Endometrial microvascular endothelial cells (primary cell): ENCODE measurements around the gene EFEMP1. TPM values are rescaled to one million over a fixed set of nuclear protein-coding genes. Genes with fewer than 3 reads are reported as not detected.
"Not testable (repeated sequence)": the region's sequence is repeated elsewhere in the genome, so short reads cannot be mapped to it uniquely, and the experiment has no call there.

Source experiments
- in situ Hi-C: cut with HindIII; loops from 2 replicates; pipeline ENCODE4 v1.10.0; 2017; ENCODE audit warnings: low sequenced_read_pairs, low pct_unique_long_range_greater_than_20kb; ENCODE audit errors: inconsistent ontology term
- total RNA-seq: library from RNA; depleted of rRNA; stranded (reverse); fragments of >200 nt; gene quantifications from one replicate; pipeline ENCODE4 v1.2.3, GENCODE V29; 2015; ENCODE audit errors: inconsistent ontology term

The EFEMP1 gene
- total RNA-seq, 1 donor from 2014 or later, result 3,758 TPM

GRCh38 chr2:55843994-55844345, 79.6 kb downstream of the EFEMP1 start:
- in situ Hi-C loops, result no loop called here

GRCh38 chr2:55843096-55843993, 80.2 kb downstream of the EFEMP1 start:
- in situ Hi-C loops, result no loop called here

GRCh38 chr2:55842046-55842445, 81.5 kb downstream of the EFEMP1 start:
- in situ Hi-C loops, result no loop called here

- in situ Hi-C loops, result no loop called here
These were observed 83.1 kb downstream of the EFEMP1 start for GRCh38 chr2:55840460-55840859.

- in situ Hi-C loops, result no loop called here
These were observed 84.3 kb downstream of the EFEMP1 start for GRCh38 chr2:55839182-55839819.

- in situ Hi-C loops, result no loop called here
These were observed 84.9 kb downstream of the EFEMP1 start for GRCh38 chr2:55838653-55839052.

GRCh38 chr2:55838117-55838516, 85.5 kb downstream of the EFEMP1 start:
- in situ Hi-C loops, result not testable (repeated sequence)

- in situ Hi-C loops, result no loop called here
These were observed 86.5 kb downstream of the EFEMP1 start for GRCh38 chr2:55837073-55837472.

- in situ Hi-C loops, result not testable (repeated sequence)
These were observed 91.7 kb downstream of the EFEMP1 start for GRCh38 chr2:55831671-55832410.

GRCh38 chr2:55827855-55828254, 95.7 kb downstream of the EFEMP1 start:
- in situ Hi-C loops, result no loop called here

- in situ Hi-C loops, result not testable (repeated sequence)
These were observed 96.2 kb downstream of the EFEMP1 start for GRCh38 chr2:55827428-55827827.

- in situ Hi-C loops, result no loop called here
These were observed 97.3 kb downstream of the EFEMP1 start for GRCh38 chr2:55826246-55826645.

- in situ Hi-C loops, result no loop called here
These were observed 99.0 kb downstream of the EFEMP1 start for GRCh38 chr2:55824551-55825096.

Other genes starting within 250 kb of the EFEMP1 start
- 33.4 TPM for gene PNPT1, start 229.9 kb downstream of the EFEMP1 start, total RNA-seq